ENCODE data around the gene PDHX.
"Not testable (repeated sequence)": the region's sequence is repeated elsewhere in the genome, so short reads cannot be mapped to it uniquely, and the experiment has no call there.

Gene PDHX

DNA sequence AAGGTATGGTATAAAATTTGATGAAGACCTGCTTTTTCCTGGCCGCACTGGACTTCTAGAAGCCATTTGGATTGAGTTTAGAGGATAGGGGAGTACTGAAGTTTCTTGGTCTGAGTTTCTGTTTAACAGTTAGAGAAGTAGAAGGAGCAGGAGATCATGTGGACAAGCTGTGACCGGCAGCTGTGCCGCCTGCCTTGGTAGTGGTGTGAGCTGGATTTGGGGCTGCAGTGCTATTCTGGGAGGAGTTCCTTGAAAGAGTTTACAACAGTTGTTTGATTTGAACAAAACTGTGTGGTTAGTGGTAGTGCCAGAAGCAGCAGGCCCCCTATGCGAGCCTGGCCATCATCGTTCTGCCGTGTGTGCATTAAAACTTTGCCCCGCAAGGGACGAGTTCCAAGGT, 105.2 kb downstream of the PDHX start:
- no peak for DNase-seq (ENCODE audit: low spot score)

- not testable (repeated sequence) for DNase-seq (ENCODE audit: low spot score)
Measured at GRCh38 chr11:35023940-35024339, 107.5 kb downstream of the PDHX start.

GRCh38 chr11:35028007-35028406, 111.6 kb downstream of the PDHX start:
- DNase-seq (ENCODE audit: low spot score) = not testable (repeated sequence)

- no peak for DNase-seq (ENCODE audit: low spot score)
Measured at GRCh38 chr11:35029979-35030682, 113.7 kb downstream of the PDHX start.

DNA sequence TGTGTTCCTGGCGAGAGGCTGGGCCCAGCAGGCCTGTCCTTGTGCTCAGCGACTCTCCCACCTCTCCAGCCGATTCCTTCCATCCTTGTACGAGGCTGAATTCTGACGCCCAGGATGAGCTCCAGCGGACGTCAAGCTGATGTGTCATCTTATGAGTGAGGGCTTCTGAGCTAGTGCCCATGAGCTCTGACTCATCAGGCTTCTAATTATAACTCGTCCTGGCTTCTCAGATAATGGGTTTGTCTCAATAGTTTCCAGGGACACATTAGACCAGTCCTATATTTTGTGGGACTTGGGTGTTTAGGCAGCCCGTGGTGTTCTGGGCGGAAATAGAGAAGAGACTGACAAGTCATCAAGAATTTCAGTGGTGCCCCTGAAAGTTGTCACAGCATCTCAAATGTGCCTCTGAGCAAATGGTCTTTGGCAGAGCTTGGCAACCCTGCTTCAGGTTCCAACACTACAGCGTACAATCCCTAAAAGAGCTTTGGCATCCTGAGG, 114.3 kb downstream of the PDHX start:
- DNase-seq (ENCODE audit: low spot score) = no peak

DNA sequence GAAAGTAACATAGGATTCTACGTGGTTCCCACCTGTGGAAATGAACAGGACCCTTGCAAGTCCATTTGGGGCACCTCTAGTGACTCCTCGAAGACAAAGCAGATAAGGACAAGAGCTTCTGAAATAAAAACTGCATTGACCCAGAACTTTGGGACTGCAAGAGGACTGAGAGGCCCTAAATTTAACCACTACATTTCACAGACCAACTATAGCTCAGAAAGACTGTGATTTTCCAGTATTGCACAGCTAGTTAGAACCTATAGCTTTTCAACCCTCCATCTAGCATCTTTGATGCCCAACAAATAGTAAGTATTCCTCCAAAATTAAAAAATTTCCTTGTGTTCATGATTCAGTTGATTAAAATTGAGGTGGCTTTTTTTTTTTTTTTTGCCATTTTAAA, 114.9 kb downstream of the PDHX start:
- no peak for DNase-seq (ENCODE audit: low spot score)

GRCh38 chr11:35031867-35032266, 115.4 kb downstream of the PDHX start:
- DNase-seq (ENCODE audit: low spot score) = no peak

GRCh38 chr11:35033011-35033410, 116.6 kb downstream of the PDHX start:
- DNase-seq (ENCODE audit: low spot score) = no peak

GRCh38 chr11:35034401-35034800, 118.0 kb downstream of the PDHX start:
- no peak for DNase-seq (ENCODE audit: low spot score)

- no peak for DNase-seq (ENCODE audit: low spot score)
Measured at GRCh38 chr11:35035894-35036408, 119.5 kb downstream of the PDHX start.

- DNase-seq (ENCODE audit: low spot score) = no peak
Measured at GRCh38 chr11:35036639-35037038, 120.2 kb downstream of the PDHX start.

DNA sequence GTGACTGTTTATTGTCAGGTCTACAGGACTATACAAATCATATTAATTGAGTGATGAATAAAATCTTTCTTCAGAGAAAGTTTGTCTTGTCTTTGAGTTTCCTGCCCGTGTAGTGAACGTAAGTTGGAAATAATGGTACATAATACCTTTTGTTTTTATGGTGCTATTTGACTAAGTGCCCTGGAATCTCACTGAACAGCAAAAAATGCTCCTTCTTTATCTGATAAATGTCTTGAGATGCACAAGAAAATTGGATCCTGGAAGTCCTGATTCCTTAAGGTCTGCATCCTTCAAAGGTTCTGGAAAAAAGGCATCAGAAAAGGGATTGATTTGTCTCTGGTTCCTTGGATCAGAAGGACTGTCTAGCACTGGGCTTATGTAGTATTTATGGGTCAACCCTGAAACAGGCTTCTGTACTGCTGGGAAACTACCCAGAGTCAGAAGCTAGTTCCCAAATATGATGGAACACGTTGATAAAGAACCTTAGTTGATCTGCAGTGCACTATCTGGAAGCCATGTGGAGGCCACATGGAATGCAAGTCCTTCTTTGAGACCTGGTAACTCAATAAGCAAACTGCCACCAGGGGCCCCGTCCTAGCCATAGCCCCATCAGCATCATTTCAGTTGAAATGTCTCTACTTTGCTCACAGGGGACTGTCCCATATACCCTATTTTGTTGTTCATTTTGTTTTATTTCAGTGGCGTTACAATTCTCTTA, 122.0 kb downstream of the PDHX start:
- no peak for DNase-seq (ENCODE audit: low spot score)

- no peak for DNase-seq (ENCODE audit: low spot score)
Measured at GRCh38 chr11:35039076-35039475, 122.7 kb downstream of the PDHX start.

GRCh38 chr11:35040221-35040942, 124.0 kb downstream of the PDHX start:
- no peak for DNase-seq (ENCODE audit: low spot score)

GRCh38 chr11:35041070-35041554, 124.7 kb downstream of the PDHX start:
- no peak for DNase-seq (ENCODE audit: low spot score)

GRCh38 chr11:35042224-35042623, 125.8 kb downstream of the PDHX start:
- no peak for DNase-seq (ENCODE audit: low spot score)

GRCh38 chr11:35042913-35043312, 126.5 kb downstream of the PDHX start:
- DNase-seq (ENCODE audit: low spot score) = no peak

GRCh38 chr11:35043936-35044335, 127.5 kb downstream of the PDHX start:
- DNase-seq (ENCODE audit: low spot score) = no peak

GRCh38 chr11:35045236-35045820, 128.9 kb downstream of the PDHX start:
- no peak for DNase-seq (ENCODE audit: low spot score)

Data from ecto neural progenitor cell (in vitro differentiated cells).